ENCODE measurements around the gene C10orf53.

- TF ChIP-seq EZH2 (IDR thresholded peaks at IDR 0.05; ENCODE audit: low read length, unreplicated experiment): no peak
- no peak for TF ChIP-seq CTCF (conservative IDR thresholded peaks at IDR 0.05; ENCODE audit: low read depth, low read length)
- no peak for TF ChIP-seq EZH2phosphoT487 (IDR thresholded peaks at IDR 0.05; ENCODE audit: borderline replicate concordance, low read length)
These were observed 35.3 kb upstream of the C10orf53 start for GRCh38 chr10:49644035-49644646.

All from PC-3 (cell line).